ENCODE measurements around the gene PHYKPL.

DNA sequence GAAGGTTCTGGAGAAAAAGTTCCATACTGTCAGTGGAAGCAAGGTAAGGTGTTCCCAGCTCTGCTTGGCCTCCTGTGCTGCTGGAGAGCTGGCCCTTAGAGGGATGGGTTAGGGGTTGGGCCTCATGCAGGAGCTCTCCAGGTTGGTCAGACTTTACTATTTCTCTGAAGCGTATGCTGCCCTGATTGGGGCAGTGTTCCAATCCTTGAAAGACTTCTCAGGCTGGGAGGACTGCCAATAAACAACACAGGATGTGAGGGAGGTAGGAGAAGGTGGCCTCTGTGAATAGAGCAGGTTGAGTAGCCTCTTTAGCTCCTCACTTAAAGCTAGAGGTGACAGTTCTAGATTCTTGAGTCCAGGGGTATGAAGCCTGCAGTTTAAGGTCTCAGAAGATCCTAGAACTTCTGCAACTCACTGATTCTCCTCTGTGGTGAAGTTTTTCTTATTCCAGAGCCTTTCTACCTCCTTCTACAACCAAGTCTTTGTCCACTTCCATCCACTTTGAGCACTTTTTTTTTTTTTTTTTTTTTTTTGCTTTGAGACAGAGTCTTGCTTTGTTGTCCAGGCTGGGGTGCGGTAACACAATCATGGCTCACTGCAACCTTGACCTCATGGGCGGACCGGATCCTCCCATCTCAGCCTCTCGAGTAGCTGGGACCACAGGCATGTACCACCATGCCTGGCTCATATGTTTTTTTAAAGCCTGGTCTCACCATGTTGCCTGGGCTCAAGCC lies 25.3 kb downstream of the PHYKPL start:
- no peak for TF ChIP-seq POLR2A (IDR thresholded peaks at IDR 0.05; ENCODE audit: low read length)
- TF ChIP-seq GATA1 (IDR thresholded peaks at IDR 0.05; ENCODE audit: low read depth, low read length) = no peak

Measured in erythroblast (primary cell).